ENCODE results near the gene ENOX1. TPM values are rescaled to one million over a fixed set of nuclear protein-coding genes. Genes with fewer than 3 reads are reported as not detected.

The ENOX1 gene
- total RNA-seq, 2 experiments from 2014 or later, result 0.09 TPM

GRCh38 chr13:43744261-43745031, 42.3 kb downstream of the ENOX1 start:
- H3K4me3 Mint-ChIP-seq, result no peak overlapping the region
- no peak overlapping the region for H3K27ac Mint-ChIP-seq
- POLR2A ChIA-PET, result no interaction called here
- H3K4me1 Mint-ChIP-seq (ENCODE audit: low read depth), result no peaks in the 10 kb centered on the region
- DNase-seq, result no peak
- H3K27me3 Mint-ChIP-seq, result peaks cover 14% of the 10 kb centered on the region
- H3K36me3 Mint-ChIP-seq (ENCODE audit: low read depth), result no peaks in the 10 kb centered on the region
- H3K9me3 Mint-ChIP-seq, result no peaks in the 10 kb centered on the region
- intact Hi-C loops (cut with micrococcal nuclease), result no loop called here
- ATAC-seq, result no peak
- CTCF ChIA-PET, result no interaction called here
- TF ChIP-seq CTCF (IDR thresholded peaks at IDR 0.05), result no peak

- Mint-ChIP-seq H3K9me3 (no peaks in the 10 kb centered on the region), H3K27me3 (peaks cover 14% of the 10 kb centered on the region), H3K36me3 (ENCODE audit: low read depth) (no peaks in the 10 kb centered on the region), H3K4me3 (no peak overlapping the region), H3K27ac (no peak overlapping the region), H3K4me1 (ENCODE audit: low read depth) (no peaks in the 10 kb centered on the region)
- intact Hi-C loops (cut with micrococcal nuclease), result no loop called here
- ChIA-PET POLR2A (no interaction called here), CTCF (no interaction called here)
- ATAC-seq (no peak), DNase-seq (no peak)
- no peak for TF ChIP-seq CTCF (IDR thresholded peaks at IDR 0.05)
These were observed 43.9 kb downstream of the ENOX1 start for GRCh38 chr13:43742911-43743310.

- H3K27me3 Mint-ChIP-seq, result peaks cover under 1% of the 10 kb centered on the region
- no peaks in the 10 kb centered on the region for H3K9me3 Mint-ChIP-seq
- no peak overlapping the region for H3K27ac Mint-ChIP-seq
- H3K4me3 Mint-ChIP-seq, result no peak overlapping the region
- no peaks in the 10 kb centered on the region for H3K4me1 Mint-ChIP-seq (ENCODE audit: low read depth)
- ChIA-PET POLR2A (no interaction called here), CTCF (no interaction called here)
- DNase-seq, result no peak
- no peak for TF ChIP-seq CTCF (IDR thresholded peaks at IDR 0.05)
- no peak for ATAC-seq
- H3K36me3 Mint-ChIP-seq (ENCODE audit: low read depth), result no peaks in the 10 kb centered on the region
- intact Hi-C loops (cut with micrococcal nuclease), result no loop called here
These were observed 49.3 kb downstream of the ENOX1 start for GRCh38 chr13:43737392-43737923.

- ChIA-PET POLR2A (no interaction called here), CTCF (no interaction called here)
- TF ChIP-seq CTCF (IDR thresholded peaks at IDR 0.05), result no peak
- Mint-ChIP-seq H3K27me3 (peaks cover 13% of the 10 kb centered on the region), H3K36me3 (ENCODE audit: low read depth) (no peaks in the 10 kb centered on the region), H3K9me3 (no peaks in the 10 kb centered on the region), H3K27ac (no peak overlapping the region), H3K4me3 (no peak overlapping the region), H3K4me1 (ENCODE audit: low read depth) (no peaks in the 10 kb centered on the region)
- intact Hi-C loops (cut with micrococcal nuclease), result no loop called here
- DNase-seq (no peak), ATAC-seq (no peak)
These were observed 54.0 kb downstream of the ENOX1 start for GRCh38 chr13:43732726-43733125.

- POLR2A ChIA-PET, result no interaction called here
- CTCF ChIA-PET, result interaction anchor here (0.7 kb wide), 1 partner anchor 13 kb away, joined by 3 read pairs; no protein-coding TSS in a partner anchor
- intact Hi-C loops (cut with micrococcal nuclease), result no loop called here
- Mint-ChIP-seq H3K4me3 (no peak overlapping the region), H3K4me1 (ENCODE audit: low read depth) (no peaks in the 10 kb centered on the region), H3K36me3 (ENCODE audit: low read depth) (no peaks in the 10 kb centered on the region), H3K27ac (no peak overlapping the region), H3K27me3 (peaks cover 16% of the 10 kb centered on the region), H3K9me3 (no peaks in the 10 kb centered on the region)
- TF ChIP-seq CTCF (IDR thresholded peaks at IDR 0.05), result no peak
- DNase-seq (no peak), ATAC-seq (no peak)
These were observed 55.5 kb downstream of the ENOX1 start for GRCh38 chr13:43731296-43731695.
